HG02884 (cell line): ENCODE results near the gene SMURF1.
"Not testable (repeated sequence)": the region's sequence is repeated elsewhere in the genome, so short reads cannot be mapped to it uniquely, and the experiment has no call there.

Experiments used
- ATAC-seq: cut with Tn5 transposase; IDR thresholded peaks from one replicate; pipeline ENCODE4 v1.9.1; 2021; ENCODE audit warnings: mild to moderate bottlenecking, moderate library complexity; ENCODE audit not compliant: unreplicated experiment

The SMURF1 gene

DNA sequence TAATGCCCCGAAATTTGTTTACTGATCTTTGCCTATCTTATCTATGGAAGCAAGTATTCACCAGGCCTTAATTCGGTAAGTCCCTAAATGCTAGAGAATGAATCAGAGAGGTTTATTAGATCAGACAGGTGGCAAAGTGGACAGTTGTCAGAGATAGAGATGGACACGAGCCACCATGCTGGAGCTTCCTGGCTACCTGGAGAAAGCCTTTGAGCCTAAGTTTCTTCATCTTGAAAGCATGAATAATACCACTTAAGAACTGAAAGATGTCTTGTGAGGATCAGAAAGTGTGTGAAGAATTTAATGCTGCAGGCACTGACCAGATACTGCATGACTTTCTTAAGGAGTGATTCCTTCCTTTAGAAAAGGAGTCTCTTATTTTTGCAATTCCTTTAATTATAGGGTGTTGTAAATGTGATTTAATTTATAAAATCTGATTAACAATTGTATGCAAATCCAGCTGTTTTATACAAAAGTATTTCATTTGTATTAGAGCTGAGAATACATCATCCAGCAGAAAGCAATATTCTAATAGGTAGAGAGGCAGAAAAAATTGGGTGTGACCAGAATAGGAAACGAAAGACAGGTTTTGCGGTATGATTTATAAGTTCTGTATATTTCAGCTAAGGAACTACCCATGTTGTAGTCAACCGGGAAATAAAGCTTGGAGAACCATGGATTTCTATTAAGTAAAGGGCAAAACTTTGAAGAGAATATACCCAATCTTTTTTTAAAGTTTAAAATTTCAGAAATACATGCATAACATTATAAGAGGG is 82.7 kb downstream of the SMURF1 start:
- no peak for ATAC-seq

DNA sequence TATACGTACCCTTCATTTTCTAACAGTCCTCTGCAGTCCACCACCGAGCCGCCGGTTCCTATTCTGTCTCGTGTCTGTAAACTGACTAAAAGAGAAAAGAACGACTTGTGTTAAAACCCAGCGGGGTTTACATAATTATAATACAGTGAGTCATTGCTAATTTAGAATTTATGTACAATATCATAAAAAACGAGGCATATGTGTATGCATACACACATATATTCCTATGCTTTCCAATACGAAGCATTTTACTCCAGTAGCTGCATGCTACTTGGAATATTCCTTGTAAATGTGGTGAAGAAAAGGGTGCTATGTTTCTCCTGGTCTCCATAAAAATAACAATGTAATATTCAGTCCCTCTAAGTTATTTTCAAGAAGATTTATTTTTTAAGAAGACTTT is 89.1 kb downstream of the SMURF1 start:
- ATAC-seq: no peak

DNA sequence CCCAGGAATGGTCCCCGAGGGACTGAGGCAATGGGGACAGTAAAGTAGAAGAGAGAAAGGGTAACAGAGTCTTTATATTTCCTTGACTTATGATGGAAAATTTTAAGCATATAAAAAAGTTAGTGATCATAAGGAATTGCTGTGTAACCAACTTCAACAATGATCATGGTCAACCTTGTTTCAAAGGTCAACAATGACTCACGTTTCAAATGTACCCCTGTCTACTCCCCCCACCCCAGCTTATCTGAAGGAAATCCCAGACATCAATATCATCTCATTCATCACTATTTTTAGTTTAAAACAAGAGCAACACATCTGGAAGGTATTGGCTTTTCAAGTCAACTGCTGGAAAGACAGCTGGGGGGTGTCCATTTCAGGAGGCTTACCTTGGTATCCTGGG is 92.9 kb downstream of the SMURF1 start:
- no peak for ATAC-seq

DNA sequence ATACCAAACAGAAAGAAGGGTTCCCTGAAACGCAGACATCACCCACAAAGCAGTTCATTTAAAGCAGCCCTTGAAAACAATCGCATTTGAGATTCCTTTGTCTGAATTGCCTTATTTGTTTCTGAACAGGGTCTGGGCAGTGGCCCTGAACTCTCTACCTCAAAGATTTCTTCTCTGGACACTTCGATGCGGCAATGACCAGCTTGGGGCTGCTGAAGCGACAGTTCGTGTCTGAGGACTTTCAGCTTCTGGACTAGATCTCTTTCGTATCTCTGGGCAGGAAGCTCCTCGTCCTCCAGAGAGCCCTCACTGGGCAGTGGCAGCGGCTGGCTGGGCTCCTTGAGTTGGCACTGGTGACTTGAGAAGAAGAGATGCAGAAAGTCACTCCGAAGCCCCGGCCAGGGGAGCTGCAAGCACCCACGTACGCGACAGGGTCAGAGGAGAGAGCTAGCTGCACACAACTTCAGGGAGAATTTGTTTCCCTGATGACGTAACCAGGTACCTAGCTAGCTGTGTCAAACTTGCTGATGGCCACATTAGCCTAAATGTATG is 96.3 kb downstream of the SMURF1 start:
- no peak for ATAC-seq

DNA sequence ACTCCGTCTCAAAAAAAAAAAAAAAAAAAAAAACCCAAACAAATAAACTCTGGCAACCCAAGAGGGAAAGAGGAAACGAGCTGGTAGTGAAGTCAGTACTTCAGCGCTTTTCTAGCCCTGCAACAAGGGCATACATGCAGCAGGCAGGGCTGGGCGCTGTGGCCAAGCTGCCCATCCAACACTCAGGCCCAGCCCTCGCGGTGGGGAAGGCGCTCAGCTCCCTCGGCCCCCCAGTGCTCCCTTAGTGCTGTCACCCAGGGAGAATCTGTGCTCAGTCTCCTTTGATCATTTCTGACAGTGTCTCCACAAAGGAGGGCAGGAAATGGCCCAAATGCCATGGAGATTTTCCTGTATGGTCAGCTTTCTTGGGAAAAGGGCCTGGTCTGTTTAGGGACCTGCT is 97.2 kb downstream of the SMURF1 start:
- no peak for ATAC-seq

DNA sequence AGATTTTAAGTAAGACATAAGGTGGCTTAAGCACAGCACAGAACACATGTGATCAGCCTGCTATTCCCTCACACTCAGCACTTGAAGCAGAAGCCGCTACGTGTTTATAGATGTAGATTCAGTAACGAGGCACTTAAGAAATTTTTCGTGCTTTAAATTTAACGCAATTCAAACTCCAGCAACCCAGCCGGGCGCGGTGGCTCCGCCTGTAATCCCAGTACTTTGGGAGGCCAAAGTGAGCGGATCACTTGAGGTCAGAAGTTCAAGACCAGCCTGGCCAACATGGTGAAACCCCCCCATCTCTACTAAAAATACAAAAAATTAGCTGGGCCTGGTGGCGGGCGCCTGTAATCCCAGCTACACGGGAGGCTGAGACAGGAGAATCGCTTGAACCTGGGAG is 97.6 kb downstream of the SMURF1 start:
- ATAC-seq: not testable (repeated sequence)

DNA sequence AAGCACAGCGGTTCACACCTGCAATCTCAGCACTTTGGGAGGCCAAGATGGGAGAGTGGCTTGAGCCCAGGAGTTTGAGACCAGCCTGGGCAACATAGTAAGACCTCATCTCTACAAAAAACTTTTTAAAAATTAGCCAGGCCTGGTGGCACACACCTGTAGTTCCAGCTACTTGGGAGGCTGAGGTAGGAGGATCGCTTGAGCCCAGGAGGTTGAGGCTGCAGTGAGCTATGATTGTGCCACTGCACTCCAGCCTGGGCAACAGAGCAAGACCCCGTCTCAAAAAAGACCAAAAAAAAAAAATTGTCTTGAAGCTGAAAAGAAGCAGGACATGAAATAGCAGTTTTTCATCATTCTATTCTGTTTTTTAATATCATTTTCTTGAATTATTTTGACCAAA is 99.0 kb downstream of the SMURF1 start:
- ATAC-seq: not testable (repeated sequence)

DNA sequence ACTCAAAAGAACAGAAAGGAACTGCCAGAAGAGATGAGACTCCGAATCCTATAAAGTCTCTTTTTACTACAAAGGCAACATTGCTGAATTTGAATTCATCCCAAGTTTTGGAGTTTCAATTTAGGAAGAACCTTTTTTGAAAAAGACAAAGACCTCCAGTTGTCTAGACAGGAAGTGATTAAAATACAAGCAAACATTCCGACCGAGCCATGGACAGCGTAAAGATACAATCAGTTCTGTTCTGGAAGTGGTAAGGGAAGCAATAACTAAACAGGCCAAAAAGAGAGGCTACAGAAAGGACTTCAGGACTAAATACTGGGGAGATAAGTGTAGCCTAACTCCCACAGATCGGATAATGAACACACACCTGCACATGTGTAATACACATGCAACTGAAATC is 101.0 kb downstream of the SMURF1 start:
- ATAC-seq: no peak

DNA sequence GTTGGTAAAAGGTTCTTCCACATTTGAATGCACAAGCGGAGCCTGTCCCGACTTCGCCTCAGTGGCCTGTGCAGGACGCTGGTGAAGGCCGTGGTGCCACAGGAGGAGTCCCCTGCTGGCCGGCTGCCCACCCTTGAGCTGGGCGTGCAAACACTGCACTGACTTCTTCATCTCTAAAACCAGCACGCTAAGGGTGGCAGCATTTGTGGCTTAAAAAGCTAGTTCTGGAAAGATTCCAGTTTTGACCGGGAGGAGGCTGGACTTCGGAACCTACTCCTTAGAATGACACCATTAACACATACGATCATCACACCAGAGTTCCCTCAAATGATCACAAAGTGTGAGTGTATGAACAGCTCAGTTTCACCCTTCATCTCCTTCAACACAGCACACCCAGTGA is 102.4 kb downstream of the SMURF1 start:
- no peak for ATAC-seq

DNA sequence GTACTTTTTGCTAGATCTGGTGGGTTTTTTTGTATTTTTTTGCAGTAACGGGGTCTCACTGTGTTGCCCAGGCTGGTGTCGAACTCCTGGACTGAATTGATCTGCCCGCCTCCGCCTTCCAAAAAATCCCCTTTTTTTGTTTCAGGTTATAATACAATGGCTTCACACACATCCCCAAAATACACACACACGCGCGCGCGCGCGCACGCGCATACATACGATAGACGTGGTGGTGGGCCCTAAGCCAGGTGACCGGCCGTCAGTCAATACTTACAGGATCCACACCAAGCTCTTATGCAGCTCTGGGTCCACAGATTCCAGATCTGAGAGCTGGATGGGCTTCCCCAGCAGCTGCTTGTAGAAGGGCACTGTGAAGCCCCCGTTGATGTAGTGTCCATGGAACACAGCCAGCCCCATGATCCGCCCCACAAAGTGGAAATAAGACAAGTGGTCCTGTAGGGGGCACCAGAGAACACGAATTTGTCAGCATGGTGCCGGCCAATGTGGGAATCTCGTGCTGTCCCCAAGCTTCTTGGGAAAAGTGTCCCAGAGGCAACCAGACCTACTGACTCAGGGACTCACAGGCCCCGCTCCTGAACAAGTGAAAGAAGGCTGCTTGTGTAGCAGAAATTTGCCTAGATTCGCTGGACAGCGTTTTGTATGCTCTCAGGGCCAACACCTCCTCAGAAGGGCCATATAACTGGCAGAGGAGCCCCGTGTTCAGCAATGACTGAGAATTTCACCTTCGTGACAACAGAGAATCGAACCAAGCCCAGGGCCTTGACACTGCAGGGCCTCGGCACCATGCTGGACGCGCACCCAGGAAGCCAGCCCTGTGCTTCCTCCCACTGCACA is 103.6 kb downstream of the SMURF1 start:
- ATAC-seq: no peak

DNA sequence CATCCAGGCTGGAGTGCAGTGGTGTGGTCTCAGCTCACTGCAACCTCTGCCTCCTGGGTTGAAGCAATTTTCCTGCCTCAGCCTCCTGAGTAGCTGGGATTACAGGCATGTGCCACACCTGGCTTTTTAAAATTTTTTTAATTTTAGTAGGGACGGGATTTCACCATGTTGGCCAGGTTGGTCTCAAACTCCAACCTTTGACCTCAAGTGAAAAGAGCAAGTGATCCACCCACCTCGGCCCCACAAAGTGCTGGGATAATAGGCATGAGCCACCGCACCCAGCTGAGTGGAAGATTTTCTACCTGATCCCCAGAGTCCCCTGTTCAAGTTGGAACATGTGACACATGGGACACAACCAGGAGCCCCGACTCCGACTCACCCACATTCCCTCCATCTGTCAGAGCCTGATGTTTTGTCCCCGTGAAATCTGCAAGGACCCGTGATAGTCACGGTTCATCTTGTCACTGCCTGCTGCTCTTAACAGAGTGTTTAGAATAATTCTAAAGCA is 104.5 kb downstream of the SMURF1 start:
- no peak for ATAC-seq

DNA sequence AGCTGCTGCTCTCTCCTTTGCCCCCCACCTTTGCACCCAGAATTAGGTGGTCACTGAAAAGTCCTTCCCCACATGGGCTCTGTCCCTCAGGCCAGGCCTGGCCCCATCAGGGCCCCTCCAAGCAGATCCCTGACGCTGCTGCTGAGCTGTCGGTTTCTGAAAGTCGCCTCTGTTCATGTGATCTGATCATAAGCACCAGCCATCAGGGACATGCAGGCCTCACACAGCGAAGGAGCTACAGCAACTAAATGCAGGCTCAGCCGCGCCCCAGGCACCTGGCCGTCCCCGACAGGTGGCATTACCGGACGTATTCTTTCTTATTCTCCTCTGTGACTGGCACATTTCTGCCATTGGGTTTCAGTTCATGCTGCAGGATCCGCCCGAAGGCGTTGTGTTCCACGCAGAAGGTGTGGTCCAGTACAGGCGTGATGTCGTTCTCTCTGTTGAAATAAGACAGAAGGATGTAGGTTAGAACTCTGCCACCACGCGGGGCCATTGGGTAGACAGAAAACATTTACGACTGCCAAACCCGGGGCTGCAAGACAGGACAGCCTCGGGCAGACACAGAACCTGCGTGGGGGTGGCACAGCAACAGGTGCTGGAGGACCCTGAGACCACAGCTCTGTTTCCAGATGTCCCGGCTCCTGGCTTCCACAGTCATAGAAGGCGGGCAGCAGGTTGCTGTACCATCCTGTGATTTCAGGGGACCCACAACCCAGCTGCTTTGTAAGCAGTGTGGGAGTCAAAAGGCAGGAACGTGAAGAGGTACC is 105.6 kb downstream of the SMURF1 start:
- no peak for ATAC-seq

DNA sequence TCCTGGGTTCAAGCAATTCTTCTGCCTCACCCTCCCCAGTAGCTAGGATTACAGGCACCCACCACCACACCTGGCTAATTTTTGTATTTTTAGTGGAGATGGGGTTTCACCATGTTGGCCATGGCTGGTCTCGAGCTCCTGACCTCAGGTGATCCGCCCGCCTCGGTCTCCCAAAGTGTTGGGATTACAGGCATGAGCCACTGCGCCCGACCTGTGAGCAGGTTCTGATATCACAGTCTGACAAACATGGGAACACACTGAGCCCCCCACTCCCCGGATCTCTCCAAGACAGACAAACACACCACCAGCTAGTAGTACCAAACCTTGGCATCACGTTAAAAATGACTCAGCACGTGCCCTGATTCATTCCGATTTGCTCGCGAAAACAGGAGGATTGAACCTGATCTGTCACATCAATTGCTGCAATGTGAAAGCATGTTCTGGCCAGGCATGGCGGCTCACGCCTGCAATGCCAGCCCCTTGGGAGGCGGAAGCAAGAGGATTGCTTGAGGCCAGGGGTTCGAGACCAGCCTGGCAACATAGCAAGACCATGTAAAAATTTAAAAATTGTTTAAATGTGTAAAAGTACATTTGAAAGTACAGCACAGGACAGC is 106.5 kb downstream of the SMURF1 start:
- no peak for ATAC-seq

DNA sequence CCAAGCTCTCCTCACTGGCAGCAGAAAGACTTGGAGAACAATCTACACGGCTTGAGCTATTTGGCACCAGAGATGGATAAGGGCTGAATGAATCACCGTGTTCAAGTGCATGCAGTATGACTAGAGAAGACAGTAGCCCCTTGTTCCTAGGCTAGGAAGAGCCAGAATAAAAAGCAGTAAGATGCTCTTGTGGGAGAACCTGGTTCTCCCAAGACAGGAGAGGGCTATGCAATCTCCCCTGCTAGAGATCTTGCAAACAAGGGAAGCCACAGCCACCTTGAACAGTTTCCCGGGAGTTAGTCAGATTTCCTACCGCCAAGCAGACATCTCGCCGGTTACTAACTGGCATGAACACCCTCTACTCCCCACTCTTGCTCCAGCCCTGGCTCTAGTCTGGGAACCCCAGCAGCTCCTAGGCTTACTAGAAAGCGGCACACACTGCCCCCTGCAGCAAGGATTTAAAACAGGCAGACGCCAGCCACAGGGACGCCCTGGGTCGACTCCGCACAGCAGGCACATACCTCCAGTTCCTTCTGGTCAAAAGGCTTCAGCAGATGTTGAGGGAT is 107.3 kb downstream of the SMURF1 start:
- ATAC-seq: no peak

DNA sequence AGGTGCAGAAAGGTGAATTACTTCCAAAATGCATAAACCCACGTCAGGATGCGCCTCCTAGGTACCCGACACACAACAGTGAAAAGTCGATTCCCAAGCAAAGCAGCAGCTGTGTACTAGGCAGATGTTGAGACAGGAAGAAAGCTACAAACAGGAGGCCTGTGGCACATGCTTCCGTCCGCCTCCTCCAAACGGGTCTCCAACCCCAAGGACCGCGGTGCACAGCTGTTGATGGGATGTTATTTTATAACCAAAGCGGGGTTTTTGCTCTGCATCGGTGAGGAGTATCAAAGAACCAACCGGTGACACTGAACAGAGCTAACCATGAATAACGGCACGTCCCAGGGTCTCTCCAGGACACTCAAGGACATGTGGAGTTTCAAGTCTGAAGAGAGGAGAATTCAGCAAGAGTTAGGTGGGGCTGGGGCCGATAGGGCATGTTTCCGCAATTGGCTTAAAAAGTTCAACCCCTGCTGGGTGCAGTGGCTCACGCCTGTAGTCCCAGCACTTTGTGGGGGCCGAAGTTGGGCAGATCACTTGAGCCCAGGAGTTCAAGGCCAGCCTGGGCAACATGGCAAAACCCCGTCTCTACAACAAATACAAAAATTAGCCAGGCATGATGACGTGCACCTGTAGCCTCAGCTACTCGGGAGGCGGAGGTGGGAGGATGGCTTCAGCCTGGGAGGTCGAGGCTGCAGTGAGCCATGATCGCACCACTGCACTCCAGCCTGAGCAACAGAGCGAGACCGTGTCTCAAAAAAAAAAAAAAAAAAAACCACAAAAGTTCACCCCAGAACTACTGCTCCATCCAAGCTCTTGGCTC is 108.0 kb downstream of the SMURF1 start:
- no peak for ATAC-seq

DNA sequence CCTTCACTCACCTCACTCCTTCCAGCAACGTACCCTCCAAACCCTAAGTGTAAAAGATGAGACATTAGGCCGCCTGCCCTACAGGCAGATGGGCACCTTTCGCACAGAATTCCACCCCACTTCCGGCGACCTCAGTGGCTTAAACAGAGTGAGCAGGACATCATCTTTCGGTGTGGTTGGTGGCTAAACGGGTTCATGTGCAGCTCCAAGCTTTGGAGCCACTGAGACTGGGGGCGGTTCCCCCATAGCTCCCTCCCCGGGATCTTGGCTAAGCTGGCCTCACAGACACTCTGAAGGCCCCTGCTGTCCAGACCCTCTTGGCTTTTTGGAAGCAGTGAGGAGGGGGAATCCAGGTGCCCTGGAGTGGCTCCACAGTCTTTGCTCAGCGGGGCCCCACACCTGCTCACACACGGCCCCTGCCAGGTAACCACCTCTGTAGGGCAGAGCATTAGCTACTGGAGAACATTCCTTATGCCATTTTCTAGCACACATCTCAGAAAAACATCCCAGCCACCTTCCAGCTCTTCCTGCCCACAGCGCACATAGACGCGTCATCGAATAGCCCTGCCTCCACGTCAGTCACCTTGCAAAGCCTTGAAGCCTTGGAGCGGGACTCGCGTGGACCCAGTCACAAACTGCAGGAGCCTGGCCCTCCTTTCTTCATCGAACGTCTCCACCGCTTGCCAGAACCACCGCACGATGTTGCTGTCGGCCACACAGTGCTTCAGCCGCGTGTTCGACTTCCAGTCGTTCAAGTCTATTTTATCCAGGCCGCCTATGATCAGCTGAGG is 108.8 kb downstream of the SMURF1 start:
- ATAC-seq: no peak

DNA sequence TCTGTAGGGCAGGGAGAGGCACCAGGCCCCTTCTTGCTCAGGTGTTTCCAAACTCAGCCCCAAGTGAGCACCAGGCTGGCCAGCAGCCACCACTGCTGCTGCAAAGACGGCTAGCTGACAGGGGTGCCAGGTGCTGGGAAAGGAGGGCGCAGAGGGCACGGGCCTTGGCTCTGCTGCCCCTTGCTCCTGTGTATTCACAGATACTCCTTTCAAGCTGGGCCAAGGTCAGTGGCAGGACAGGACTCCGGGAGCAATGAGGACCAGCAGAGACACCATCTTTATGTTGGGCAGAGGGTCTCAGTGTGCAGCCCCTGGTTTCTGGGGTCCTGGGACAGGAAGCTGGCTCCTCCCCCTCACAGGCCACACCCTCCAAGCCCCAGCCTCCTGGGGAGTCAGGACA is 110.1 kb downstream of the SMURF1 start:
- ATAC-seq: no peak

DNA sequence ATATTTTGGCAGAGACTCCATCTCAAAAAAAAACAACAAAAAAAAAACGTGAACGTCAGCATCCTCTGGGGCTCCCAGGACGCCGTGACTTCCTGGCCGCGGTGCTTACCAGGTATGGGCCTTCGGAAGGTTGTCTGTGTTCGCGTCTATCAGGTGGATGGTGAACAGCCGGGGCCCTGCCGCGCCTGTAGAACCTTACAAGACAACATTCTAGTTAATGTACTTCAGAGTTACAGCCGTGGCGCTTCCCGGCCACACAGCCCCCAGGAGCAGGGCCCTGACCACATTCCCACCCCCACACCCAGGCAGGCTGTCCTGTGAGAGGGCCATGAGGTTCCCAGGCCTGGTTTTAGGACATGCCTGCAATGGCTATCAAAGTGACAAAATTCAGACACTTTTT is 111.0 kb downstream of the SMURF1 start:
- ATAC-seq: no peak

DNA sequence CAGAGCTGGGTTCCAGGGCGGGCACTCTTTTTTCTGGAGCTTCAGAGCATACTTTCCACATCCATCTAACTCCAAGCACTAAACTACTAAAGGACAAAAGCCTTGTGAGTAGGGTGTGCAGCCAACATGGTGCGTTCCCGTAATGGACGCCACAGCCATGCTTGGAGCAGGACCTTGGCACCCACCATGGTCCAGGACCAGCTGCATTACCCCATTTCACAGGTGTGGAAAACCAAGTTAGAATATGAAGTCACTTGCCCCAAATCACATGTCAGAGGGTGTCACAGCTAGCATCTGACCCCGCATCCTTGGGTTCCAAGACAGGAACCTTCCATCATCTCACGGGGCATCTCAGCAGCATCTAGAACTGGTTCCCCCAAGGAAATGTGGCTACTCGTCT is 112.4 kb downstream of the SMURF1 start:
- no peak for ATAC-seq
